ENCODE results near the gene PLEKHG4B.

PLEKHG4B gene

DNA sequence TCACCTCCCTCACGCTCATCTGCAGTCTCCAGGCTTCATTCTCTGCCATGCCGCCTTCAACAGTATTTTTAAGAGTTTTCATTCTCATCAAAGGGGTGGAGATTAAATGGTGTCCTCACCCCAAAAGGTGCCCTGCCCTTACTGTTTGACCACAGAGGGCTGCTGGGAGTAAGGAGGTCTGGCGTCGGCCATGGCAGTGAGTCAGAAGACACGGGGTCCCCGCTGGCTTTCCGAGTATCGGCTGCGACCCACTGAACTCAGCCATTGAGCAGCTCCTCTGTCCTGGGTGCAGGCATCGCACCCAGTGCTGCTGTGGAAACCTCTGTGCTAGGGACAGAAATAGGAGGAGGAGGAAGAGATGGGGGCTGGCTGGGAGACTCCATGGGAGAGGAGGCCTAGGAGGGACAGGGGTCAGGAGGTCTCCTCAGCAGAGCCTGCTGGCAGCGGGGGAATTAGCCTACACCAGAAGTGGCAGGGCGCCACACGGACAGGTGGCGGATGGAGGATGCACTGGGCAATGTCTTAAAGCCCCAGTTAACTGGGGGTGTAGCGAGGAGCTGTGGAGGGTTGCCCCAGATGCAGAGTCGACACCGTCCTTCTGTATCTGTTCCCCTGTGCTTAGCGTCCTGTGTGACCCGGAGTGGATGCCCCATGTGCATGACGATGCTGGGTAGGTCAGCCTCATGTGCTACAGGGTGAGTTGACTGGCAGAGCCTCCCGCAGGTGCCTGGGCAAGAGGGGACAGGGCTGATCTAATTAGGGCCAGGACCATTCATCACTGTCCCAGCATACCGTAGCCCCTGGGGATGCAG lies 15.4 kb upstream of the PLEKHG4B start:
- FAIRE-seq, result no peak

DNA sequence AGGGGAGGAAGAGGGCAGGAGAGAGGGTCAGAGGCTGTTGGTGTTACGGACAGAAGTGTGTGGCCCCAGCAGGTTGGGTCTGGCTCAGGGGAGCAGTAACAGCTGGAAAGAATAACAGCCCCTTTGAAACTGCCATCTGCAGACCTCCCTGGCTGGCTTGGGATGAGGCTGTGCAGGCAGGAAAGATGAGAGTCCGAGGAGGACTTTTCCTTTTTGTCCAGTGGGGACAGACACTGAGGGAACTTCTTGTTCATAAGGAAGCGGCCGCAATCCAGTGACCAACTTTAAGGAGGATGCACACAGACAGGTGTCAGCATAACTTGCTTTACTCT lies 14.8 kb upstream of the PLEKHG4B start:
- no peak for FAIRE-seq

DNA sequence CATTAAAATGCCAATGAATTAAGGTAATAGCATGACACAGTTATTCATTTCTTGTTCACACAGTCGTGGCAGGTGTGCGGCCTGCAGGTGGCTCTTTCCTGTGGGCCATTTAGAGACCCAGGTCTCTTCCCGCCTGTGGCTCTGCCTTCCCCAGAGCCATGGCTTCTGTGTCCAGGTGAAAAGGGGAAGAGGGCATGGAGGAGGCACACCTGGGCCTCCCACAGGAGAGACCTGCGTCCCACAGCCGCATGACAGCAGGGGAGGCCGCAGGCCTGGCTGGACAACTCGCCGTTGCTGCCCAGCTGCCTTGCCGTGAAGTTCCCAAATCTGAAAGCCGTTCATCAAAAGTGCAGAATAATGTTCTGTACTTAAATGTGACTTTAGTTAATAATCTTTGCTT lies 14.4 kb upstream of the PLEKHG4B start:
- no peak for FAIRE-seq

DNA sequence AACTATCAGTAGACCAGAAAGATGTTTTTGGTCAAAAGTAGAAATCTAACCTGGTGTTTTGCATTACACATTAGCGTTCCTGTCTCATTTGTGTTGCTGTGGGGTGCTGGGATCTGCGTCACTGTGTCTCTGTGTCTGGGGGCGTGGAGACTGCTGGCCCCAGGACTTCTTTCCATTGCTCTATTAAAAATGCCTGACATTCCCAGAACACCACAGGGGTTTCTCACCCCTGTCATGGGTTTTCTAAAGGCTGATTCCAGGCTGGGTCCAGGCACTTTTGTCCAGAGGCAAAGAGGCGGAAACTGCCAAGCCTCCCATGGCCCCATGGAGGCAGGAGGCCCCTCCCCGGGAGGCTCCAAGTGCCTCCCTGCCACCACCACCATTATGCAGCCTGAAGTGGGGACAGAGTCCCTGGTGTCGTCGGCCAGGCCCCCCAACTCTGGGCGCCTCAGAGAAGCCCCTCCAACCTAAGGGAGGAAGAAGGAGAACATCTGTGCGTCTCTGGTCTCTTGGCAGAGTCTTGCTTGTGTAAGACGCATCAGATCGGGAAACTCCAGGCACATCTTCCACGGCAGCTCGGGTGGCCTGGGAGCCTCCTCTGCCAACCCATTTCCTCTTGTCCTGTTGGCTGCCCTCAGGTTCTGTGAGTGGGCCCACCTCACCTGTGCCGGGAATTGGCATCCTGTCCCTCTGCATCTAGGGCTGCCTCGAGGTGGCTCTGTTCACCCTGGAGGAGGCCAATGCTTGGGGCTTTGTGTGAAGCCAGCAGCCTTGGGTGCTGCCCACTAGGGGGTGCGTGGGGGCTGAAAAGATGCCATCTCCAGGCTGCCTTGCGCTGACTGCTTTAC lies 13.8 kb upstream of the PLEKHG4B start:
- FAIRE-seq, result no peak

DNA sequence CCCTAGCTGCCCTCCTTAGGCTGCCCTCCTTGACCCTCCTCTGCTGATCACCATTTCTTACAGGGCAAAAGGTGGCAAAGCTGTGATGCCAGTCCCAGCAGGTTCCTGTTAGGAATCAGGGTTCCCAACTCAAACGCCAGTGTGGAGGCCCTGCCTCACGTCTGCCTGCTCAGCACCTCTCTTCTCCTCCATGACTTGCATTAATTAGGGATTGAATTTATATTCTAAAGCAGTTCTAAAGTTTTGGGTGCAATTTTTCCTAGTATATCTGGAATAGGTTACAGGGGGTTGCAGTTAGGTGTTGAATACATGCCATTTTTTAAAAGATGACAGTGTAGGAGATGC lies 13.2 kb upstream of the PLEKHG4B start:
- FAIRE-seq, result no peak

DNA sequence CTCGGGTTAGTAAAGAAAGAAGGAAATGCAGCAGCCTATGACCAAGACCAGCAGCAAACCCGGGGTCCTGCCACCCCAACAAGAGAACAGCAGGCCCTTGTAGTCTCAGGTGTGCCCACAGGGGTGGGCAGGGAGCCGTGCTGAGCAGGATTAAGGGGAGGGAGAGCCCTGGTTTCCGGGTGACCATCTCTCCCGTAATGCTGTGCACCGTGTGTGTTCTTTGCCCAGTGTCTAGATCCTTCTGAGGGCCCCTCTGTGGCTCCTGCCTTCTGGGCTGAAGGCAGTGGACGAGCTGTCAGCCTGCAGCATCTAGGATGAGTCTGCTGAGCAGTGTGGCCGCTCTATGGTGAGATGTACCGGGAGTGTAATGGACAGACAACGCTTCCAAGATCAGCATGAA lies 12.7 kb upstream of the PLEKHG4B start:
- FAIRE-seq, result no peak

DNA sequence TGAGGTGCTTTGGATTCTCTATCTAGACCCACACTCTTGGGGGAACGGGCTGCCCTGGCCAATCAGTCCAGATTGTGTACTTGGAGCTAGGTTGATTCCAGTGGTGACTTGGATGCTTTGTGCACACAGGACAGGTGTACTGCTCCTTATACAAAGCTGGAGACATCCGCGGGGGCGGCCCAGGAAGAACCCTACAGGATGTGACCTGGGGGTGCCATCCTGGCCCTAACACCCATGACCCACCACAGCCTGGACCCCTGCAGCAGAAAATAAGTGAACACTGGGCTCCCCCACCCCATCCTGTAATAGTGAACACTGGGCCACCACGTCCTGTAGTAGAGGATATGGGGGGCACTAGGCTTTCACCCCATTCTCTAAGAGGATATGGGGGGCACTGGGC lies 12.1 kb upstream of the PLEKHG4B start:
- FAIRE-seq, result no peak

DNA sequence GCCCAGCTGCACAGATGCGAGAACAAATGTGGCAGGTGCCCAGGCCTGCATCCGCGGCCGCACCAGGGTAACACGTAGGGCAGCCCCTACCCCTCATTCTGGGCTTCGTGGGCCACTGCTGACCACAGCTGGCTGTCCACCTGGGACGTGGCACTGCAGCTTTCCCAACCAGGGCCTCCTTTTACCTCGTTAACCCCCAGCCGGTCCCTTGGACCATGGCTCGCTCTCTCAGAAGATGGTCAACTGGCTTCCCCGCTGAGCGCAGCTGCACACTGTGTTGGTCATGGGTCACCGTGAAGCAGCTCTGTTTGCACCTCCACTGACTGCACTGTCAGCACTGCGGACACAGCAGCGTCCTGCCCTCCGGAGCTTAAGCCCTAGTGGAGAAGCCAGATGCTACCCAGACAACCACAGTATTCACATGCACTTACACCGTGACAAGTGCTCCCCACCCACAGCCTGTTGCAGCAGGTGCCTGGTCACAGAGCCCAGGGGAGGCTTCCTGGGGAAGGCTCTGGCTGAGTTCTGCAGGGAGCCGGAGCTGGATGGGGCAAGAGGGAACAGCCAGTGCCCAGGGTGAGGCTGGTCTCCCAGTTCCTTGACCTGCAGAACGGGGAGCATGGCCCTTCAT lies 10.5 kb upstream of the PLEKHG4B start:
- FAIRE-seq, result no peak

DNA sequence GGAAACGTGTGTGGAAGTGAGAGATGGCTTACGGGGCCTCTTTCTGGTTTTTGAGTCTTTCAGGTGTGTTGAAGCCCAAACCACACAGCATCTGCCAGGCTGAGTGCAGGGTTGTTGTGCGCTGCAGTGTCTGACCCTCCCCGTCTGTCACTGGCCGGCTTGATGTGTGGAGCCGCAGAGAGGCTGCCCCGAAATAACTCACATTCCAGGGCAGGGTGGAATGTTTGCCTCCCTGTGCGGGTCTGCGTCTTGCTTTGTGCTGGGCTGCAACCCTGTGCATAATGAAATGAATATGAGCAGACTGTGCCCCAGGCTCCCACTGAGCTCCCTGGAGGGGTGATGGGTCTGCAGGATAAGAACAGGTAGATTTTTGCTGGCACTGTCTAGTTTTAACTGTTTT lies 9.9 kb upstream of the PLEKHG4B start:
- FAIRE-seq, result no peak

DNA sequence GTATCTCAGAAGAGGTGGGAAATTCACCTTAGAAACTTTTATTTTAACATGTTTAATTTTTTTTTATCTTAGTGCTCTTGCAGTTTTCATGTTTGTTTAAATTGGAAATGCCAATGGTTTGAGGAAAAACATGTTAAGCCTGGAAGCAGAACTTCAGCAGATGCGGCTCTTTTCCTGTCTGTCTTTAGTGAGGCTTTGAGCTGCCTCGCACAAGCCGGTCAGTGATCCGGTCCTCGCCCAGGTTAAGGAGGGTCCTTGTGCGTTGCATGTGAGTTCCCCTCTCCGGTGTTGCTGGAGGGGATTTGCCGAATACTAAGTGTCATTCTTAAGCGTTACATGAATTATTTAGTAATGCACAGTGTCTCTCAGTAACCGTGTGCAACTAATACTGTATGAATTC lies 9.4 kb upstream of the PLEKHG4B start:
- FAIRE-seq, result no peak

DNA sequence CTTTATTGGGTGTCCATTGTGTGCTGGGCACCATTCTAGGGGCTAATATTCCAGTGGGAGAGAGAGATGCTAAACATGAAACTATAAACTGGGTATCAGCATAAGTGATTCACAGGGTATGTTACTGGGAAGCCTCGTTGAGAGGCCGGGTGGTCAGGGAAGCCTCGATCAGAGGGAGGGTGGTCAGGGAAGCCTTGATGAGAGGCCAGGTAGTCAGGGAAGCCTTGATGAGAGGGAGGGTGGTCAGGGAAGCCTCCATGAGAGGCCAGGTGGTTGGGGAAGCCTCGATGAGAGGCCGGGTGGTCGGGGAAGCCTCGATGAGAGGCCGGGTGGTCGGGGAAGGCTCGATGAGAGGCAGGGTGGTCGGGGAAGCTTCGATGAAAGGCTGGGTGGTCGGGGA lies 8.9 kb upstream of the PLEKHG4B start:
- FAIRE-seq, result no peak

DNA sequence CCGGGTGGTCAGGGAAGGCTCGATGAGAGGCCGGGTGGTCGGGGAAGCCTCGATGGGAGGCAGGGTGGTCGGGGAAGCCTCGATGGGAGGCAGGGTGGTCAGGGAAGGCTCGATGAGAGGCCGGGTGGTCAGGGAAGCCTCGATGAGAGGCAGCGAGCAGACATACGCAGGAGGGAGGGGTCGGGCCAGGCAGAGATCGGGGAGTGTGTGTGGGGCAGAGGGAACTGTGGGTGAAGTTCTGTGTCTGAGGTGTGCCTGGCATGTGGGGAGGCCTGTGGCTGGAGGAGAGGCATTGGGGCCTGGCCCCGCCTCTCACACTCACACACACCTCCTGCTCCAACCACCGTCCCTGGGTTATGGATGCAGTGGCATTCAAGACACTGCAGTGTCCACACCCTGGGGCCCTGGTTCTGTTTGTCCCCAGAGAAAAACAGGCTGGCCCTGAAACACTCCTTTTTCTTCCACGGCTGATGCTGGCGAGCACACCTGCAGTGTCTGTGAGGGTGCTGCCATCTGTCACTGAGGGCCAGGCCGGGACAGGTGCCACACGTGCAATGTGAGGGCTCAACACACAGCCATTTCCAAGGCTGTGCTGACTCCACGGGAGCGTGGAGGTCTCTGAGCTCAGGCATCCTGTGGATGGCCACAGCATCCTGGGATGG lies 6.5 kb upstream of the PLEKHG4B start:
- no peak for FAIRE-seq

DNA sequence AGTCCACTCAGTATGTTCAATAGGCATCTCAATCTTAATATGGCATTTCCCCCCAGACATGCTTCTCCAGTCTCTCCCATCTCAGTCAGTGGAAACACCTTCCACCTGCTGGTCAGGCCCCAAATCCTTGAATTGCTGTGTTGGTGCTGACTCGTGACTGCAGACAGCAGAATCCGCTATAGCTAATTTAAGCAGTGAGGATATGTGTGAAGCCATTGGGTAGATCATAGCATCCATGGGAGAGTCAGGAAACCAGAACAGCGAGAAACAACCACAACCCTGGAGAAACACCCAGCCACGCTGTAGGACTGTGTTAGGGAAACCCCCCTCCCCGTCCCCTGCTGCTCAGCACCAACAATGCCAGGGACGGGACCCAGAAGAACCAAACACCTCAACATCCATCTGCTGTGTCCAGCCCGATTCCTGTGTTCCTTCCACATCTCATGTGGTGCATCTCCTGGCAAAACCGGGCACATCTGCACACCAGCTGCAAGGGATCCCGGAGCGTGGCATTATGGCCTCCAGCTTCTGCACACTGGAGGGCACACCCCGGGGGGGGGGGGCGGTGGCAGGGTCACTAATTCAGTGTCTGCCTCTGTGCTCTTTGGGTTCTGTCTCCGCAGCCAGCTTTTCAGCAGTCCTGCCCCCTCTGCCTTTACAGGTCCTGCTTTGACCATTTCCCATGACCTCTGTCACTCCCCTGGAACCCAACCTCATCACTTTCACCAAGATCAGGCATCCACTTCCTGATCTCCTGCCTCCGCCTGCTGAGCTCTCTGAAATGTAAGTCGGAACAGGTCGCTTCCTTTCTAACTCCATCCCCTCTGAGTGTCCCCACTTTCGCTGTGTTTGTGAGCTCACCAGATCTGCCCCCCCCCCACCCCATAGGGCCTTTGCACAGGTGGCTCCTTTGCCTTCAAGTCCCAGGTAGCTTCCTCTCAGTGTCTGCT lies 2.4 kb upstream of the PLEKHG4B start:
- FAIRE-seq, result no peak

DNA sequence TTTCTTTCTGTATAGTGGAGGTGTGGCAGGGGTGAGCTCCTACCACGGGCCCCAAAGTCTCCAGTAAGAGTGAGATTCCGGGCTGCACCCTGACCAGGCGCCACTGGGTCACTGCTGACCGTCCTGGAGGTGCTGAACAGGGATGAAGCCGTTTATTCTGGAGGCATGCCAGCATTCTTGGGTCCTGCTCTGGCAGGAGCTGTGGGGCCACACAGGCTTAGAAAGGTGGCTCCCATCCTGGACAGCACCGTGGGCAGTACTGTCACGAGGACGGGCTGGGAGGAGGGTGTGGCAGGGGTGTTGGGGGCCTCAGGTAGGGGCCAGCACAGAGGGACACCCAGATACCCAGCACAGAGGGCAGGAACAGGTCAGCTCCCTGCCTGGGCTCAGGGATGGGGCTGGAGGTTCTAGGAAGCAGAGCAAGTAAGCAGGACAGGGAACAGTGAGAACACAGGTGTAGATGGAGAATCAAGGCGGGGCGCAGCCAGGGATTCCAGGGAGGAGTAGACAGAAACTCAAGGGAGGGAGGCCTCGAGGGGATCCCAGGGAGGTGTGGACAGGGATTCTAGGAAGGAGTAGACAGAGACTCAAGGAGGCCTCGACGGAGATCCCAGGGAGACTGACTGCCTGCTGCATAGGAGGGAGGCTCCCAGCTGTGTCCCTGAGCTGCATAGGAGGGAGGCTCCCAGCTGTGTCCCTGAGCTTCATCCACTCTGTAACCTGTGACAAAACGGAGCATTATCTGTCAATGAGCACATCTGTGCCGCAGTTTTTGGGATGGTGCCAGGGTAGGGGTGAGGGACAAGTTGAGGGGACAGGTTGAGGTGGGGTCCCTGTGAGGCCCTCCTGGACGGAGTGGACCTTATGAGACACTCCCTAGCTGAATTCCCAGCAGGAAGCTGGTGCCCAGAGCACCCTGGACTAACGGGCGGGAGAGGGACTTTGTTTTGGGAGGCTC lies 1.1 kb upstream of the PLEKHG4B start:
- no peak for FAIRE-seq

DNA sequence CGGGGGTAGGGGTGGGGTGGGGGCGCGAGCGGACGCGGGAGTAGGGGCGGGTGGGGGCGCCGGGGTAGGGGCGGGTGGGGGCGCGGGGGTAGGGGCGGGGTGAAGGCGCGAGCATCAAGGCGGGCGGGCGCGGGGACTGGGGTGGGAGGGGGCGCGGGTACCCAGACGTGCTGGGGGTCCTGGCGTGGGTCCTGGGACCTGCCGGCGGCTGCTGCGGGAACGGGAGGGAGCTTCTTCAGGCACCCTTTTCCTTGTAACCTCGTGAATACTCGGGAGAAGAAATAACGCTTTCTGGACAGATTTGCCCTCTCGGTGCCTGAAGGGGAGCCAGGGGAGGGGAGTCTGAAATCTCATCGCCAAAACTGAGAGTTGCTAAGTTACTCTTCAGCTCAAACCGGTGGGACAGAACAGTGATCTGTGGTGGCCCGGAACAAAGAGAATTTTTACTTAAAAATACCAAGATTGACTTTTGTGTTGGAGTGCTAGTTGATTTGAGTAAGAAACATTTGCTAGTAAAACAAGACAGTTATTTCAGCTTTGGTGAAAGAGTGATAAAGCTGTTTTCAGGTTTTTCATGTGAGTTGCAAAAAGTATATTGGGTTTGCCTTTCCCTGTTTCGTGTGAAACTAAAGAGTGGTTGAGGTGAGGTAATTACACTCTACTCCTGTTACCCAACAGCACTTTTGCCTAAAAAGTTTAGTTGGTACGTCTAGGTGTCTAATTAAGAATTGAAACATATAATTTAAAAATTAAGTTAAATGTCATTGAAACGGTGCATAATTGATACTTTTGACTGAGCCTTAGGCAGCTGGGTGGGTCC lies 643 bp downstream of the PLEKHG4B start:
- FAIRE-seq, result no peak

DNA sequence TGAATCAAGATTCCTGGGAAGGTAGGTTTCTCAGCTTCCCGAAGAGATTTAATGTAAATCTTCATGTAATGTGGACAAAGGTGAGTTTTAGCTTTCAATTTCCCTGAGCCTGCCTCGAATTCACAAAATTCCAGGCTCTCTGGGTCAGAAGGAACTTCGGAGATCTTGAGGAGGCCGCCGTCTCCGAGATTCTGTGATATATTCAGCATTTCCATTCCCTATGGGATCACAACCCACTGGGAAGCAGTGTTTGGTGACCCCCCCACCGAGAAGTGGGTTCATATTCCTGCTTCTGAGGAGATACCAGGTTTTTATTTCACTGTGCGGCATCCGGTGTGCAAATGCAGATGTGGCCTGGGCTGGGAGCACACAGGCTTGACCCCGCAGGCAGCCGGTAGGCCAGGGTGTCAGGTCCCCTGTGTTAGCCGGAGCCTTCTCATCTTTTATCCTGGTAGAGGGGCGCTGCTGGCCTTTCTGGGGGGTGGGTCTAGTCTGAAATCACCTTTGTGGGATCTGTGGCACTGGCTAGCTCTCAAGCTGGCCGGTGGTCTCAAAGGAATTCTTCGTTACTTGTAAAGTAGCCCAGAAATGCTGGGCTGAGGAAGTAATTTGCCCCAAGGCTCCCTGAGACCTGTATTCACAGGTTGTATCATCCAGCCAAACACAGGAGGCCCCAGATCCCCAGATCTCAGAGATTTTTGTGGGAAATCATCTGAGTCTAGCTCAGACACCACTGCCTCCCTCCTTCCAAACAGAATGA lies 1.4 kb downstream of the PLEKHG4B start:
- no peak for FAIRE-seq

DNA sequence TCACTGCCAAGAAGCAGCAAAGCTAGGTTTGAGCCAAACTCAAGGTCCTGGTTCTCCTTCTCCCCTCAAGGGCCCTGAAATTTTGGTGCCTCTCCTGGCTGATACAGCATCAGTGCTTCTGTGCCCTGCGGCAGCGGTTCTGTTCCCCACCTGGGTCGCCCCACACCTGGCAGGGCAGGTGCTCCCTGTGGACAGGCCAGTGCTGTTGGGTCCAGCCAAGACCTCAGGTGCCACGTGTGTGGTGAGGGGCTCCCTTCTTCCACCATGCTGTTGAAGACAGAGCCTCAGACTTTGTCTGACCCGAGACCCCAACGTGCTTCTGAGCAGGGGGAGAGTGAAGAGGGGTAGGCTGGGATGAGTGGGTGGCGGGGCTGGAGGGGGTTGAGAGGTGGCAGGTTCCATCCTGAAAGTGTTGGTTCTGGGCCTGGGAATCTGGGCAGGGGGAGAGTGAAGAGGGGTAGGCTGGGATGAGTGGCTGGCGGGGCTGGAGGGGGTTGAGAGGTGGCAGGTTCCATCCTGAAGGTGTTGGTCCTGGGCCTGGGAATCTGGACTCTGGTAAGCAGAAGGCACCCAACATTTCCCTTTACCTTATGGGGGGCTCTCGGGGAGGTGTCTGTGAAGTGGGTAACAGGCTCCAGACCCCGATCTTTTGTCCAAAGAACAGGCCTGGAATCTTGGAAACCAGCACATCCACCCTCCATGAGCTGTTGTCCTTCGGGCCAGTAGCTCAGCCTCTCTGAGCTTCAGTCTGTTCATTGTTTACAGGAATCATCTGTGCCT lies 2.3 kb downstream of the PLEKHG4B start:
- no peak for FAIRE-seq

DNA sequence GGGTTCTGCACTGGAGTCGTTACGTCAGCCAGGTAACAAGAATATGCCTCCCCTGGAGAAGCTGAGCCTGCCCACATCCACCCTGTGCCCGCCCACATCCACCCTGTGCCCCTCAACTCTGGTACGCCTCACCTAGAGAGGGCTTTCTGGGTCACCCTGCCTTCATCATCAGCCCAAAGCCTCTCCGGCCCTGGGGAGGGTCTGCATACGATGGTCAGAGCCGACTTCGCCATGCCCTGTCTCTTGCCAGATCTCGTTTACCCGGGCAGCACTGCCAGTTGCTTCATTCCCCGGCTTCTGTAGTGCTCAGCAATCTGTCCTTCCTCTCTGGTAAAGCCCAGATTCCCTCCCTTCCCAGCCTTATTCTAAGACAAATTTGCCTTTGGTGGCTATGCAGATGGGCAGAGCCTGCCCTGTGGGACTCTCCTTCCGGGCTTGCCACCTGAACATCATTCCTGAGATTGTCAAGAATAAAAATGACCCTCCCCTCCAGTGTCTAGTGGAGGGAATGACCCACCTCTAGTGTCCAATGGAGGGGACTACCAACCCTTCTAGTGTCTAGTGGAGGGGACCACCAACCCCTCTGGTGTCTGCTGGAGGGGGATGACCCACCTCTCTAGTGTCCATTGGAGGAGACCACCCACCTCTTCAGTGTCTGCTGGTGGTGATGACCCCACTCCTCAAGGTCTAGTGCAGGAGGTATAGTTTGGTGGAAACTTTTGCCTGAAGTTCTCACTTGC lies 3.4 kb downstream of the PLEKHG4B start:
- no peak for FAIRE-seq

All from A204.1 (cell line).